Stimulated activated CD4-positive, alpha-beta T cell treated with anti-CD3 and anti-CD28 coated beads, Interleukin-4, amount 100 ng/mL, for 48 hours (primary cell): Measurements from ENCODE around the gene CEP295NL.
"Not testable (repeated sequence)": the region's sequence is repeated elsewhere in the genome, so short reads cannot be mapped to it uniquely, and the experiment has no call there.

Experiments
- DNase-seq, 2 donors: peaks; one replicate each; pipeline ENCODE4 v3.0.0-alpha.2; 2020; ENCODE audit warnings: low read depth in 2 of 2

Gene CEP295NL, protein sequence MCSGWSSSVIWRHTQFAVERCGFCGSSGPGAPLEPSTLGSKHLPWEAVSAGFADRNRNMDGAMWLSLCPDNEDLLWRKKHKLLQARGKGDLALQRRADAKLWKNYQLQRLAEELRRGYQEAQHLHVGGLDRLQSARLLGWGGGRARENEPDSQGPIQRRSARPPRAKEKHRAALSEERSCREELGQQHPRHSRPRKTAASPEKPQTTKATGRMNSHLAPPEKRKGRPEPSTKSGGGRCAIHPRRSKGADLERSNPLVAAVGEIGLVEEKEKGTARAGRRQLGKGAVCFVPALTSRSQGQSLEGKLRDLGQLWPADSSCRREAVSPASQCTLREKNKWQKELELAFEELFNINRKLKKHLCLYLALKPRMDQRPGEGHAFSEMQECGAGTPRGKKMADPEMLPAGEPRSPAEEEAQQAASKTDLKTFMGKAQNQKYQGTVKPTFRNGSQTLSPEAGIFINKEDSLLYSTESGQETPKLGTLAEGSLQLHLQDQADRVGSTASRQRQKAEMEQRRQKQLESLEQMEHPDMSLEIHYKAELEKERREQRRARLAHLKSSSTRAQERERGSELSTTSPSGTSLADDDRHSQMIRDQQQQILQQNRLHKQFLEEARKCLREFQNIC

DNA sequence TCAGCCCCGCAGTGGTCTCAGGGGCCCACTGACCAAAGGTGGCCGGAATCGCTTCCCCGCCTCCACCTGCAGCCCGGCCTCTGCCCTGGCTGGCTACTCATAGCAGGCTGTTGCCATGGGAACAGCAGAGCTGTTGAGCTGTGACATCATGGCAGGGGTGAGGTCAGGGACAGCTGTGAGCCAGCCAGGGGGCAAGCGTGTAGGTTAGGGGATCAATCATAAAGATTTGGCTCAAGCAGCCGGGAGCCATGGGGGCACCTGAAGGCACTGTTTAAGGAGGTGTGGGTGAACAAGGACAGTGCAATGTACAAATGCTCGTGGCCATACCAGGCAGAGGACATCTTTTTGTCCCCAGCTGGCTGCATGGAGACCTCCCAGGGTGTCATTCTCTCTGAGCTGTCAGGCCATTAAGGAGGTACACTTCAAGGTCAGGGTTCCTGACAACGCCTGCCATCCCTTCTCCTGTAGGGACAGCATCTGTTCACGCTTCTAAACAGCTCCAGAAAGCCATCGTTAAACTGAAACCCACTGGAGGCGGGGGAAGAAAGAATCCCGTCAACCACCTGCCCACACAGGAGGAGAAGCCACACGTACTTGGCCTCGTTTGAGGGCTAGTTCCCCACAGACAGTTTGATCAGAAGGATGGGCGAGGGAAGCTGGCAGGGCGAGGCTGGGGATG, at the start of gene CEP295NL:
Gene CEP295NL, minus strand, starts transcription at position 101 of the 679 bp plus-strand sequence. CDS start 1,373 bp downstream, outside the sequence.
- DNase-seq, result no peak

DNA sequence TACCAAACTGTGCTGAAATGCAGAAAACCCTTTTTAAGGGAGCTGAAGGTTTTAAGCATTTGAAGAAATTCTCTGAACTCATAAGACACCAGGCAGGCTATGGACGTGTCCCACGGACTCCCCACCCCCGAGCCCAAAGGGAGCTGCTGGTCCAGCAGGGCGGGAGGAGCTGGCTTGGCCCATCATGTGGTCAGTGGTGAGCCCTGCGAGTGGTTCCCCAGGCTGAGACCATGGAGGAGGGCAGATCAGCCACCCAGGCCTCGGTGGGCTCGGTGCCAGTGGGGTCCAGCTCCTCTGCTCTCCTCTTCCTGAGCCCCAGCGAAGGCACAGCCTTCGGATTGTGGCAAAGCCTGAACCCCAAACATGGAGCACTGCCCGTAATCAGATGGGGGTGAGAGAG, 49.7 kb upstream of the CEP295NL start:
- no peak for DNase-seq

GRCh38 chr17:78951967-78952551, 49.1 kb upstream of the CEP295NL start:
- DNase-seq, result no peak

DNA sequence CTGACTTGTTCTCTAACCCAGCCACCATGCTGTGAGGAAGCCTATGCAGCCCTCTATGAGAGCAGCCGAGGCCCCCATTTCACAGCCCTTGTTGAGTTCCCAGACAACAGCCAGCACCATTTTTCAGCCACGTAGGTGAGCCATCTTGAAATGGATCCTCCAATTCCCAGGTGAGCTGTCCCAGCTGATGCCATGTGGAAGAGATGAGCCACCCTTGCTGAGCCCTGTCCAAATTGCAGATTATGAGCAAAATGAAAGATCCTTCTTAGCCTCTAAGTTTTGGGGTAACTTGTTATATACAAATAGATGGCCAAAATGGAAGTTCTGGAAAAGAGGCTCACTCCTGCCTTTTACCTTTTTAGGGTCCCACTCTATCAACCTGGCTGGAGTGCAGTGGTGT, 47.9 kb upstream of the CEP295NL start:
- no peak for DNase-seq

GRCh38 chr17:78947235-78948149, 44.5 kb upstream of the CEP295NL start:
- DNase-seq, result no peak

DNA sequence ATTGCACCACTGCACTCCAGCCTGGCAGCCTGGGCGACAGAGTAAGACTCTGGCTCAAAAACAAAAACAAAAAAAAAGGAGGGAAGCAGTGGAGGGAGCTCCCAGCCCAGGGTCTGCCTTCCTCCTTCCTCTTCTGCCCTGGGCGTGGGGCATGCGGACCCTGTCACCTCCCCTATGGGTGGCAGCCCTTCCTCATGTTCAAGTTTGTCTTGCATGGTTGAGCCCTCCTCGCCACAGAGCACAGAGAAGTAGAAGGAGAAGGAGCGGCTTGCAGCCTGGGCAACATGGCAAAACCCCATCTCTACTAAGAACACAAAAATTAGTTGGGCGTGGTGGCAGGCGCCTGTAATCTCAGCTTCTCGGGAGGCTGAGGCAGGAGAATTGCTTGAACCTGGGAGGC, 43.6 kb upstream of the CEP295NL start:
- no peak for DNase-seq

DNA sequence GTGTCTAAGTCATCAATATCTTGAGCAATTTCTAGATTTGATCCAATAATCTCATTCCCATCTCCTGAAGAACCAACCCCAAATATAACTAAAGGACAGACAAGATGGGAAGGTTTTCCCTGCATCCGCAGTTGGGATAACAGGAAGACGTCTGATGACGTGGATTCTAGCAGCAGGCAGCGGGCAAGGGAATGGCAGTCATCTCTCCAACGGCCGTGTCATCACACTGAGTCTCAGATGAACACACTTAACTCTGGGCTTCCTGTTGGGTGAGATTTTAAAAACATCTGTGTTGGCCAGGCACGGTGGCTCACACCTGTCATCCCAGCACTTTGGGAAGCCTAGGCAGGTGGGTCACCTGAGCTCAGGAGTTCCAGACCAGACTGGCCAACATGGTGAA, 43.1 kb upstream of the CEP295NL start:
- DNase-seq, result no peak

DNA sequence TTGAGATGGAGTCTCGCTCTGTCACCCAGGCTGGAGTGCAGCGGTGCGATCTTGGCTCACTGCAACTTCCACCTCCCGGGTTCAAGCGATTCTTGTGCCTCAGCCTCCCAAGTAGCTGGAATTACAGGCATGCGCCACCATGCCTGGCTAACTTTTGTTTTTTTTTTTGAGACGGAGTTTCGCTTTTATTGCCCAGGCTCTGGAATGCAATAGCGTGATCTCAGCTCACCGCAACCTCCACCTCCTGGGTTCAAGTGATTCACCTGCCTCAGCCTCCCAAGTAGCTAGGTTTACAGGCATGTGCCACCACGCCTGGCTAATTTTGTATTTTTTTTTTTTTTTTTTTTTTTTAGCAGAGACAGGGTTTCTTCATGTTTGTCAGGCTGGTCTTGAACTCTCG, 42.5 kb upstream of the CEP295NL start:
- DNase-seq, result not testable (repeated sequence)

DNA sequence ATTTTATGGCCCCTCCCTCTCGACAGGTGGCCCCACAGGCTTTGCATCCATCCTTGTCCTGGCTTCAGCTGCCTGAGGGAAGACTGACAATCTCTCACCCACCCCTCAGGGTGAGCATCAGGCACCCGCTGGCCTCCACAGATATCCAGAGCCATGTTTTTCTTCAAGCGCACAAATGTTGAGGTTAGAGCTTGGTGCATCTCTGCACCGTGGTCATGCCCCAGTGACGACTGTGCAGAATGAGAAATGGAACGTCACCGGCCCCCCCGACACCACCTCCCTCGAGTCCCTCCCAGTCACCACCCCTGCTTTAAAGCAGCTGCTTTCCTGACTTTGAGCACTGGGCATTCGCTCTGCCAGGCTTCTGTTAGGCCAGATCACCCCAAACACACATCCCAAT, 42.0 kb upstream of the CEP295NL start:
- DNase-seq, result no peak

DNA sequence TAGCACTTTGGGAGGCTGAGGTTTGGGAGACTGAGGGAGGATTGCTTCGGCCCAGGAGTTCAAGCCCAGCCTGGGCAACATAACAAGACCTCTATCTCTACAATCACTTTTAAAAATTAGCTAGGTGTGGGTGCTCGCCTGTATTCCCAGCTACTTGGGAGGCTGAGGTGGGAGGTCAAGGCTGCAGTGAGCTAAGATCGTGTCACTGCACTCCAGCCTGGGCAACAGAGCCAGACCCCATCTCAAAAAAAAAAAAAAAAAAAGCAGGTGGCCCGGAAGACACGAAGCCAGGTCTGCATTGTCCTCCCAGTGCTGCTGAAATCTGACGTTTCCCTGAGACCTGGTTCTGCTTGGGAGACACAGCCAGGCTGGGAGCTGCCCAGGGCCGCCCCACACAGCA, 41.0 kb upstream of the CEP295NL start:
- no peak for DNase-seq

DNA sequence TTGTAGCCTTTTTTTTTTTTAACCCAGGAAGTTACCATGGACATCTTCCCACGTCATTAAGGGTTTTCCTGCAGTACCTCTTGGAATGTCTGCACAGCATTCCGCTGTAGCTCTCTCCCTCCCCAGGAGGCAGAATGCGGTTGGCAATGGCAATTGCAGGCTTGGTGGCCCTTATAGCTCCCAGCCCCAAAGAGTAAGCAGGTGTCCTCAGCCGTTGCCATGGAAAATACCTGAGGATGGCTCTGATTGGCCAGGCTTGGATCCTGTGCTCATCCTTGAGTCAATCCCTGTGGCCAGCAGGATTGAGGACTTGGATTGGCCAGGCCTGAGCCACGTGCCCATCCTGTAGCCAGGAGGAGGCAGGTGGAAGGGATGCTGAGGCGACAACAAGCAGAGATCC, 37.7 kb upstream of the CEP295NL start:
- DNase-seq, result no peak

GRCh38 chr17:78940258-78940657, 37.3 kb upstream of the CEP295NL start:
- DNase-seq, result no peak

- DNase-seq, result no peak
These were observed 36.6 kb upstream of the CEP295NL start for GRCh38 chr17:78939615-78940014.

GRCh38 chr17:78937561-78937960, 34.6 kb upstream of the CEP295NL start:
- no peak for DNase-seq

GRCh38 chr17:78935419-78936323, 32.7 kb upstream of the CEP295NL start:
- no peak for DNase-seq

- no peak for DNase-seq
These were observed 31.8 kb upstream of the CEP295NL start for GRCh38 chr17:78934681-78935418.

GRCh38 chr17:78933959-78934568, 31.1 kb upstream of the CEP295NL start:
- DNase-seq, result no peak

- DNase-seq, result peak; percentile 4 to 28
These were observed 30.3 kb upstream of the CEP295NL start for GRCh38 chr17:78933025-78933958.
